Measurements from ENCODE around the gene TET3.

TET3 gene

DNA sequence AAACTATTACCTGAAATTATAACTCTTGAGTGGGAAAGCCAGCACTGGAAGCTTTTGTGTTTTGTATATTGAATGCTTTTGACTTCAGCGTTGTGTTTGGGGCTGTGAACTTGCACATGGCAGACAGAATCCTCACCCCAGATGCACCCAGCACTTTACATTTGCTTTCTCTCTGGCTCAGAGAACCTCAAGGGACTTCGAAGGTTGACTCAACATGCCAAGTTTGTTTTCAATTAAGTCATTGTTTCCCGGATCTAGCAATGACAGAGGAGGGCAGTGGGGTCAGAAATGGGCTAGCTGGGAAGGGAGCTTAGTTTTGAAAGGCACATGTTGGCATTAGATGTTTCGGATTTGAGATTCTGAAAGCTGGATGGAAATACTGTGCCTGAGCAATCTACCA lies 22.4 kb downstream of the TET3 start:
- Histone ChIP-seq H3K27ac (ENCODE audit: low read length) (no peak overlapping the region), H3K9ac (ENCODE audit: low read length in 2 of 2) (no peak overlapping the region), H3K36me3 (ENCODE audit: control insufficient read depth in 2 of 2, insufficient read depth in 2 of 2, low read length in 2 of 2) (peaks cover 0 to 3% of the 10 kb centered on the region in 2 donors), H3K4me1 (ENCODE audit: control insufficient read depth, insufficient read depth, low read length) (peaks cover 36% of the 10 kb centered on the region), H3K27me3 (ENCODE audit: control insufficient read depth in 1 of 2, insufficient read depth in 2 of 2, low read length in 2 of 2) (no peaks in the 10 kb centered on the region), H3K4me3 (ENCODE audit: low read length in 2 of 2) (no peak overlapping the region), H3K9me3 (ENCODE audit: control insufficient read depth in 2 of 2, low read length in 2 of 2) (no peaks in the 10 kb centered on the region)

DNA sequence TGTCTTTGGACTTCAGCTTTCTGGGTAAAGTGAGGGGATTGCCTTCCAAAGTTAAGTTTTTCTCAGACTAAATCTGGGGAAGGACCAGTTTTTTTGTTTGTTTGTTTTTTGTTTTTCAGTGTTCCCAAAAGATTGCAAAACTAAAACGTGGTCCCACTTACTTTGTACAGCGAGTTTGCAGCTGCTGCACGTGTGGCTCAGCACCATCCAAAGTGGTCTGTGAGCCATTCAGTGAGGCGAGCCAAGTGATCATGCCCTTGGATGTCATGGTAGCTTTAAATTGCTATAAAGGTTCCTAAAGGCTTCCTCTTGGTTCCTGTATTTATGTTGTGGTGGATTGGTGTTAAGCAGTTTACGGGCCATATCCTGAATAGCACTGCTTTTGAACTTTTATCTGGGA lies 23.0 kb downstream of the TET3 start:
- H3K4me1 ChIP-seq (ENCODE audit: control insufficient read depth, insufficient read depth, low read length) = peaks cover 32% of the 10 kb centered on the region
- H3K27ac ChIP-seq (ENCODE audit: low read length) = no peak overlapping the region
- H3K36me3 ChIP-seq (ENCODE audit: control insufficient read depth in 2 of 2, insufficient read depth in 2 of 2, low read length in 2 of 2) = peaks cover 0 to 3% of the 10 kb centered on the region in 2 donors

DNA sequence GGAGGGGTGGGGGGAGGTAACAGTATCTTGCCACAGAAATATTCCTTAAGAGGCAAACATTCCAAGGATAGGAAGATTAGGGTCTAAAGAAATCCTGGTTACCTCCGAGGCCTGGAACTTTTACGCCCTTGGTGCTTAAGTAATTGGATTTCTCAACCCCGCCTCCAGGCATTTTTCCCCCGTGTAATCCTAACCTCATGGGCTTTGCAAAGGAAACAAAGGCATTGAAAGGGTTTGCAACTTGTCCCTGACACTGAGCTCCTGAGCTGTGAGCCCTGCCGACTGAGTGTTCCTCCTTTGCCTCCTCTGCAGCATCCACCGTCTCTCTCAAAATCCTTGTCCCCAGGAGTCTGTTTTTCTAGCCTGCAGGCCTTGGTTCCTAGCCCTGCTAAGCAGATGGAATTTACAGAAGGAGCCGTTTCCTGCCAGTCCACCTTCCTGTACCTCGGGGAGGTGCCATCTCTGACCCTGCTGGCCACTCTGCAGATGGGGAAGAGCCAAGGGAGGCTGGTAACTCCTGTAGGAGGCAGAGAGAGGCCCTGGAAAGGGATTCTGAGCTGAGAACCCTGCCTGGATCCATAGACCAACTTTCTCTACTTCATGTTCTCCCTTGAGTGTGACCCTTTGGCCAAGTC lies 24.2 kb downstream of the TET3 start:
- peaks cover 25% of the 10 kb centered on the region for H3K4me1 ChIP-seq (ENCODE audit: control insufficient read depth, insufficient read depth, low read length)
- H3K27ac ChIP-seq (ENCODE audit: low read length) = no peak overlapping the region
- no peak overlapping the region for H3K4me3 ChIP-seq (ENCODE audit: low read length in 2 of 2)
- H3K27me3 ChIP-seq (ENCODE audit: control insufficient read depth in 1 of 2, insufficient read depth in 2 of 2, low read length in 2 of 2) = no peaks in the 10 kb centered on the region
- peaks cover 0 to 3% of the 10 kb centered on the region in 2 donors for H3K36me3 ChIP-seq (ENCODE audit: control insufficient read depth in 2 of 2, insufficient read depth in 2 of 2, low read length in 2 of 2)
- no peaks in the 10 kb centered on the region for H3K9me3 ChIP-seq (ENCODE audit: control insufficient read depth in 2 of 2, low read length in 2 of 2)
- H3K9ac ChIP-seq (ENCODE audit: low read length in 2 of 2) = no peak overlapping the region

More for the DNA sequence above, 23.0 kb downstream of the TET3 start:
- no peak overlapping the region for H3K4me3 ChIP-seq (ENCODE audit: low read length in 2 of 2)
- peak overlapping the region in 1 of 2 donors; percentile 5 for H3K9ac ChIP-seq (ENCODE audit: low read length in 2 of 2)
- H3K27me3 ChIP-seq (ENCODE audit: control insufficient read depth in 1 of 2, insufficient read depth in 2 of 2, low read length in 2 of 2) = no peaks in the 10 kb centered on the region
- H3K9me3 ChIP-seq (ENCODE audit: control insufficient read depth in 2 of 2, low read length in 2 of 2) = no peaks in the 10 kb centered on the region

DNA sequence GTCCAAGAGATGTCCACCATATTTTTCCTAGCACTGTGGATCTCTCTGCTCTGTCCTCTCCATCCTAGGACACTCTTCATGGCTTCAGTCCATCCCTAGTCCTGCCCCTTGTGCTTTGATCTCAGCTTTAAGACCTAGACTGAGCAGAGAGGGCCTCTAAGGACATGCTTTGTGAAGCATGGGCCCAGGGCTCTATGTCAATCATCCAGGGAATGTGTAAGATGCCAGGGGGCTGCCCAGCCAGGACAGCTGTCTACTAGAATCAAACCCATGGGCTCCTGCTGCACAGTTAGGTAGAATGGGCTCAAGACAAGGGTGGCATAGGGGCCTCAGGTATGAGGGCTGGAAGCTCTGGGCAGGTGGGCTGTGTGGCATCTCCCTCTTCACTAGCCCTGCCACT lies 24.9 kb downstream of the TET3 start:
- Histone ChIP-seq H3K27ac (ENCODE audit: low read length) (no peak overlapping the region), H3K27me3 (ENCODE audit: control insufficient read depth in 1 of 2, insufficient read depth in 2 of 2, low read length in 2 of 2) (no peaks in the 10 kb centered on the region), H3K4me3 (ENCODE audit: low read length in 2 of 2) (no peak overlapping the region), H3K36me3 (ENCODE audit: control insufficient read depth in 2 of 2, insufficient read depth in 2 of 2, low read length in 2 of 2) (peaks cover 0 to 3% of the 10 kb centered on the region in 2 donors), H3K4me1 (ENCODE audit: control insufficient read depth, insufficient read depth, low read length) (peaks cover 20% of the 10 kb centered on the region), H3K9me3 (ENCODE audit: control insufficient read depth in 2 of 2, low read length in 2 of 2) (no peaks in the 10 kb centered on the region), H3K9ac (ENCODE audit: low read length in 2 of 2) (no peak overlapping the region)

DNA sequence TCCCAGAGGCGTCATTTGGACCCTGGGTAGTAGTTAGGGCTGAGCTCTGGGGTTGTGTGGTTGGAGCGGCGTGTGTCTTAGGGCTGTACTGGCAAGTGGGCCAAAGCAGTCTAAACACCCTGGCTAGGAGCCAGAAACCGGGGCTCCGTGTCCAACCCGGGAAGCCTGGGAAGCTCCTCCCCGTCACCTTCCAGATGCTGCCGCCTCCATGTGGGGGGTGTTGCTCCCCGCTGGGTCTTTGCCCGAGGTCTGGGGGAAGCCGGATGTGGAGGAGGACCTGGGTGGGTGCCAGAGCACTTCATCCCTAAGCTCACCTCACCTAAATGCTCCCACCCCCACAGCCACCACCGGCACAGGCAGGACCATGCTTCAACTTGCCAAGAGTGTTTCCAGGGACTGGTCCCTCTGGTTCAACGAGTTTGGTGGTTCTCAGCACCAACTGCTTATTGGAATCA lies 25.4 kb downstream of the TET3 start:
- Histone ChIP-seq H3K4me1 (ENCODE audit: control insufficient read depth, insufficient read depth, low read length) (peaks cover 20% of the 10 kb centered on the region), H3K27me3 (ENCODE audit: control insufficient read depth in 1 of 2, insufficient read depth in 2 of 2, low read length in 2 of 2) (no peaks in the 10 kb centered on the region), H3K36me3 (ENCODE audit: control insufficient read depth in 2 of 2, insufficient read depth in 2 of 2, low read length in 2 of 2) (peaks cover 0 to 3% of the 10 kb centered on the region in 2 donors), H3K27ac (ENCODE audit: low read length) (no peak overlapping the region), H3K9me3 (ENCODE audit: control insufficient read depth in 2 of 2, low read length in 2 of 2) (no peaks in the 10 kb centered on the region), H3K9ac (ENCODE audit: low read length in 2 of 2) (no peak overlapping the region), H3K4me3 (ENCODE audit: low read length in 2 of 2) (peak overlapping the region in 1 of 2 donors; percentile 35)

DNA sequence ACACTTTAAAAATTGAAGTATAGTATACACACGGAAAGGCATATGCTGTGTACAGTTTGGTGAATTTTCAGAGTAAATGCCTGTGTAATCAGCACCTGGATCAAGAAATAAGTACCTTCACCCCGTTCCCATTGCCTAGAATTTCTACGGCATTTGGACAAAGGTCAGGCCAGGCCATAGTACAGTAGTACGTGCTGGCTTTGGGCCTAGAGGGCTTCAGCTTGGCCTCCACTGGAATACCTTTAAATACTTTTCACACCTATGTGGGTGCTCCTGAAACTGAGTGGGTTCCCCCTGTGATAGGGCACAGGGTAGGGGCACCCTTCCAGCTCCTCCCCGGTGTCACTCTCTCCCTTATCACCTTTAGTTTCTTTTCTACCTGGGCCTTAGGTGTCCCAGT lies 26.5 kb downstream of the TET3 start:
- Histone ChIP-seq H3K4me3 (ENCODE audit: low read length in 2 of 2) (no peak overlapping the region), H3K36me3 (ENCODE audit: control insufficient read depth in 2 of 2, insufficient read depth in 2 of 2, low read length in 2 of 2) (peaks cover 0 to 3% of the 10 kb centered on the region in 2 donors), H3K9ac (ENCODE audit: low read length in 2 of 2) (no peak overlapping the region), H3K27me3 (ENCODE audit: control insufficient read depth in 1 of 2, insufficient read depth in 2 of 2, low read length in 2 of 2) (no peaks in the 10 kb centered on the region), H3K4me1 (ENCODE audit: control insufficient read depth, insufficient read depth, low read length) (peaks cover 10% of the 10 kb centered on the region), H3K9me3 (ENCODE audit: control insufficient read depth in 2 of 2, low read length in 2 of 2) (no peaks in the 10 kb centered on the region), H3K27ac (ENCODE audit: low read length) (no peak overlapping the region)

DNA sequence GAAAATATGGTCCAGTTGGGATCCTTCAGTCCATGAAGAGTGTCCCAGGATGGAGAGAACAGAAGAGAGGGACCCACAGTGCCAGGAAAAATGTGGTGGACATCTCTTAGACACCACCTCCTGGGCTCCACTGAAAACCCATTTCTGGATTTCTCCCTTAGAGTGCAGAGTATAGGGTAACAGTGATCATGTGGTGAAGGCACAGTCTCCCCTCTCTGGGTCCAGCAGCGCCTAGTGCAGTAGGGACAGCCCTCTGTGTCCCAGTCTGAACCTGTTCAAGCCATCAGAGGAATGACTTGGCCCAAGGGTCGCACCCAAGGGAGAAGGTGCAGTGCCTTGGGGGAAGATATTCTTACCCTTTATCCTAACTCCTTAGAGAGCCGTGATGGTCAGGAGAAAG lies 30.1 kb downstream of the TET3 start:
- peaks cover 2% of the 10 kb centered on the region for H3K4me1 ChIP-seq (ENCODE audit: control insufficient read depth, insufficient read depth, low read length)
- H3K9me3 ChIP-seq (ENCODE audit: control insufficient read depth in 2 of 2, low read length in 2 of 2) = no peaks in the 10 kb centered on the region
- no peak overlapping the region for H3K9ac ChIP-seq (ENCODE audit: low read length in 2 of 2)
- H3K4me3 ChIP-seq (ENCODE audit: low read length in 2 of 2) = no peak overlapping the region
- no peak overlapping the region for H3K27ac ChIP-seq (ENCODE audit: low read length)
- H3K27me3 ChIP-seq (ENCODE audit: control insufficient read depth in 1 of 2, insufficient read depth in 2 of 2, low read length in 2 of 2) = no peaks in the 10 kb centered on the region
- H3K36me3 ChIP-seq (ENCODE audit: control insufficient read depth in 2 of 2, insufficient read depth in 2 of 2, low read length in 2 of 2) = no peaks in the 10 kb centered on the region

DNA sequence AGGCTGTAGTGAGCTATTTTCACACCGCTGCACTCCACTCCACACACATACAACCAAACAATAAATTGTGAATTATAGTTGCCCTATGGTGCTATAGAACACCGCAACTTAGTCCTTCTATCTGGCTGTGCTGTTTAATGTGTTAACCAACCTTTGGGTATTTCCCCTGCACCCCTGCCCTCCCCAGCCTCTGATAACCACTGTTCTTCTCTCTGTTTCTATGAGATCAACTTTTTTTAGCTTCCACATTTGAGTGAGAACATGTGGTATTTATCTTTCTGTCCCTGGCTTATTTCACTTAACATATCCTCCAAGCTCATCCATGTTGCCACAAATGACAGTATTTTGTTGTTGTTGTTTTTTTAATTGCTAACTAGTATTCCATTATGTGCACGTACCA lies 32.5 kb downstream of the TET3 start:
- Histone ChIP-seq H3K27me3 (ENCODE audit: control insufficient read depth in 1 of 2, insufficient read depth in 2 of 2, low read length in 2 of 2) (no peaks in the 10 kb centered on the region), H3K4me1 (ENCODE audit: control insufficient read depth, insufficient read depth, low read length) (no peaks in the 10 kb centered on the region), H3K36me3 (ENCODE audit: control insufficient read depth in 2 of 2, insufficient read depth in 2 of 2, low read length in 2 of 2) (no peaks in the 10 kb centered on the region), H3K9ac (ENCODE audit: low read length in 2 of 2) (no peak overlapping the region), H3K9me3 (ENCODE audit: control insufficient read depth in 2 of 2, low read length in 2 of 2) (no peaks in the 10 kb centered on the region), H3K4me3 (ENCODE audit: low read length in 2 of 2) (no peak overlapping the region), H3K27ac (ENCODE audit: low read length) (no peak overlapping the region)

DNA sequence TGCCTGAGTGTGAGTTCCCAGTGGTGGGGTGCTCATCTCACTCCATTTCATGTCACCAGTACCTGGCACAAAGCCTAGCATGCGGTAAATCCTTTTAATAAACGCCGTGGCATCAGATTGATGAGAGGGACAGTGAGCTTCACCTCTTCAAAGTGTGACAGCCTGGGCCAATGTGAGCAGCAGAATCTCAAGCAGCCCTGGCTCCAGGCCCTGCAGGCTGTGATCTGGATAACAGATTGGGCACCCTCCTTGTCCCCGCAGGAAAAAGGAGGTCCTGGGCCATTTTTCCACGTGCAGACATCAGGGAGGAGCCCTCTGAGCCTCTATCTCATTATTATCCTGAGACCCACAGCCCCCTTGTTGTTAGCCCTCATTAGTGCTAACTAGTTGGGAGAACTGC lies 34.8 kb downstream of the TET3 start:
- Histone ChIP-seq H3K9me3 (ENCODE audit: control insufficient read depth in 2 of 2, low read length in 2 of 2) (no peaks in the 10 kb centered on the region), H3K9ac (ENCODE audit: low read length in 2 of 2) (no peak overlapping the region), H3K36me3 (ENCODE audit: control insufficient read depth in 2 of 2, insufficient read depth in 2 of 2, low read length in 2 of 2) (no peaks in the 10 kb centered on the region), H3K27me3 (ENCODE audit: control insufficient read depth in 1 of 2, insufficient read depth in 2 of 2, low read length in 2 of 2) (no peaks in the 10 kb centered on the region), H3K4me3 (ENCODE audit: low read length in 2 of 2) (no peak overlapping the region), H3K4me1 (ENCODE audit: control insufficient read depth, insufficient read depth, low read length) (no peaks in the 10 kb centered on the region), H3K27ac (ENCODE audit: low read length) (no peak overlapping the region)

DNA sequence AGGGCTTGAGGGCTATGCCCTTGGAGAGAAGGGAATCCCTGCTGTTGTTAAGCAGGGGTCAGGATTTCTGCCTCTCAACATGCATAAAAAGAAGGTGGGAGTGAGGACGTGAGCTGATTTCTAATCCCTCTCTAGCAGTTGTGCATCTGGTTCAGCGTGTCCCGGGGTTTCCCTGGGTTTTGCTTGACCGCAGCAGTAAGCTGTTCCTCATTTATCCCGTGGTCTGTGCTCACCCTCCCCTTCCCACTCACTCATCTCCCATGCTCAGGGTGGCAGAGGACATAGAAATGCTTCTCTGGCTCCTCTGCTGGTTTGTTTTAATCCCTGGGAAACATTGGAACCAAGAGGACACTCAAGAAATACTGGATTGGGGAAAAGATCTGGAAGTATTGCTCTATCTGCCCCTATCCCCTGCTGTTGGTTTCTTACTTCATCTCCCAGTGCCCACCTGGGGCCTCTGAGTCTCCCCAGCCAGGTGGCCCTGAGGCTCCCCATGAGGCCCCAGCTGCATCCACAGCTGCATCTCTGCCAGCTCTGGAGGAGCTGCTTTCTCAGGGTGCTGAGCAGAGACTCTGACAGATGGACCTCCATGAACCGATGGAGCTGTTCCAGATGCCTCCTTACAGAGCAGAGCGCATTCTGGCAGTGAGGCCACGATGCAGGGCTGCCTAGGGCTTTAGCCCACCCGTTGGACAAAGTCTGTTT lies 36.1 kb downstream of the TET3 start:
- no peak overlapping the region for H3K9ac ChIP-seq (ENCODE audit: low read length in 2 of 2)

DNA sequence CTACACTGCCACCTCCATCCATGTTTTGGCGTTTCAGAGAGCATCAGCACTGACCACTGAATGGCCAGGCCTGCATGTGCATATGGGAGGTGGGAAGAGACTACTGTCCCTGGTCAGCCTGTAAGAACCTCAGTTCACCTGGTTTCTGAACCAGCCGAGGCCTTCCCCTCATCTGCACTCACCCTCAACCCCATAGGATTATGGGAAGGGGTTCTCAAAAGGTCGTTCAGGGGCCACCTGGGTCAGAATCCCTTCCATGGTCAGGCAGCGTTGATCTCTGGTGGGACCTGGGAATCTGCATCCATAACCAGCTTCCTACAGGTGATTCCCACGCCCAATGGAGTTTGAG lies 36.7 kb downstream of the TET3 start:
- H3K4me3 ChIP-seq (ENCODE audit: low read length in 2 of 2) = no peak overlapping the region
- no peaks in the 10 kb centered on the region for H3K36me3 ChIP-seq (ENCODE audit: control insufficient read depth in 2 of 2, insufficient read depth in 2 of 2, low read length in 2 of 2)
- no peaks in the 10 kb centered on the region for H3K27me3 ChIP-seq (ENCODE audit: control insufficient read depth in 1 of 2, insufficient read depth in 2 of 2, low read length in 2 of 2)
- no peak overlapping the region for H3K9ac ChIP-seq (ENCODE audit: low read length in 2 of 2)
- H3K9me3 ChIP-seq (ENCODE audit: control insufficient read depth in 2 of 2, low read length in 2 of 2) = no peaks in the 10 kb centered on the region
- no peak overlapping the region for H3K27ac ChIP-seq (ENCODE audit: low read length)
- H3K4me1 ChIP-seq (ENCODE audit: control insufficient read depth, insufficient read depth, low read length) = no peaks in the 10 kb centered on the region

More for the DNA sequence above, 36.1 kb downstream of the TET3 start:
- no peaks in the 10 kb centered on the region for H3K4me1 ChIP-seq (ENCODE audit: control insufficient read depth, insufficient read depth, low read length)
- H3K27ac ChIP-seq (ENCODE audit: low read length) = no peak overlapping the region
- H3K27me3 ChIP-seq (ENCODE audit: control insufficient read depth in 1 of 2, insufficient read depth in 2 of 2, low read length in 2 of 2) = no peaks in the 10 kb centered on the region
- no peaks in the 10 kb centered on the region for H3K36me3 ChIP-seq (ENCODE audit: control insufficient read depth in 2 of 2, insufficient read depth in 2 of 2, low read length in 2 of 2)
- no peaks in the 10 kb centered on the region for H3K9me3 ChIP-seq (ENCODE audit: control insufficient read depth in 2 of 2, low read length in 2 of 2)
- H3K4me3 ChIP-seq (ENCODE audit: low read length in 2 of 2) = no peak overlapping the region
